HepG2 (cell line): ENCODE measurements around the gene HELB. TPM values are rescaled to one million over a fixed set of nuclear protein-coding genes. Genes with fewer than 3 reads are reported as not detected.

Experiments used
- DPF2 ChIP-seq: sonication (generic); formaldehyde crosslinking; IDR thresholded peaks from 2 replicates; pipeline ENCODE4 v1.4.0; 2020; ENCODE audit warnings: mild to moderate bottlenecking, low read depth, missing genetic modification reagents, borderline replicate concordance
- GABPA ChIP-seq, 2 experiments: IDR thresholded peaks; 2 replicates each; pipeline ENCODE4 v1.6.1; 2011 to 2016; ENCODE audit warnings: low read depth in 2 of 2, low read length in 1 of 2, missing biosample characterization in 1 of 2, missing genetic modification characterization in 1 of 2
- HDAC1 ChIP-seq: sonication (generic); formaldehyde crosslinking; IDR thresholded peaks from 2 replicates; pipeline ENCODE4 v1.5.1; 2020; ENCODE audit warnings: mild to moderate bottlenecking, missing genetic modification reagents
- KAT2B ChIP-seq: fragments of 150-350 bp; IDR thresholded peaks from 2 replicates; pipeline ENCODE4 v1.6.1; 2014; ENCODE audit warnings: low read depth, low read length, borderline replicate concordance
- MYC ChIP-seq: sonication (generic); formaldehyde crosslinking; IDR thresholded peaks from 2 replicates; pipeline ENCODE4 v1.9.0; 2021; ENCODE audit warnings: missing genetic modification reagents, borderline replicate concordance
- NBN ChIP-seq: fragments of 450-650 bp; conservative IDR thresholded peaks from 2 replicates; pipeline ENCODE4 v1.6.1; 2017
- NCOA5 ChIP-seq: sonication (generic); formaldehyde crosslinking; IDR thresholded peaks from 2 replicates; pipeline ENCODE4 v1.4.0; 2020; ENCODE audit warnings: missing genetic modification reagents
- PHF20 ChIP-seq: sonication (generic); formaldehyde crosslinking; IDR thresholded peaks from 2 replicates; pipeline ENCODE4 v1.5.0; 2020; ENCODE audit warnings: mild to moderate bottlenecking, missing genetic modification reagents
- RBM39 ChIP-seq: fragments of 200-400 bp; formaldehyde crosslinking; IDR thresholded peaks from one replicate; pipeline ENCODE4 v1.6.1; 2018; ENCODE audit warnings: antibody characterized with exemption, mild to moderate bottlenecking, low read depth, low read length; ENCODE audit not compliant: poor library complexity, severe bottlenecking
- REXO4 ChIP-seq: sonication (generic); formaldehyde crosslinking; IDR thresholded peaks from 2 replicates; pipeline ENCODE4 v1.8.0; 2022; ENCODE audit warnings: missing genetic modification reagents, mild to moderate bottlenecking, borderline replicate concordance
- SIN3B ChIP-seq: fragments of 150-350 bp; IDR thresholded peaks from 2 replicates; pipeline ENCODE4 v1.6.1; 2014; ENCODE audit warnings: low read length
- SNAPC2 ChIP-seq: sonication (generic); formaldehyde crosslinking; IDR thresholded peaks from 2 replicates; pipeline ENCODE4 v1.8.1; 2022; ENCODE audit warnings: mild to moderate bottlenecking, missing genetic modification reagents
- ZBTB21 ChIP-seq: sonication (generic); formaldehyde crosslinking; IDR thresholded peaks from 2 replicates; pipeline ENCODE4 v1.4.0; 2020; ENCODE audit warnings: missing genetic modification reagents
- ZBTB33 ChIP-seq: sonication (generic); formaldehyde crosslinking; IDR thresholded peaks from 2 replicates; pipeline ENCODE4 v1.4.0; 2020; ENCODE audit warnings: missing genetic modification reagents
- ZNF264 ChIP-seq: sonication (generic); formaldehyde crosslinking; IDR thresholded peaks from 2 replicates; pipeline ENCODE4 v1.4.0; 2020; ENCODE audit warnings: missing genetic modification reagents
- ZNF280D ChIP-seq: sonication (generic); formaldehyde crosslinking; IDR thresholded peaks from 2 replicates; pipeline ENCODE4 v1.5.1; 2020; ENCODE audit warnings: mild to moderate bottlenecking, missing genetic modification reagents
- ZNF333 ChIP-seq: sonication (generic); formaldehyde crosslinking; IDR thresholded peaks from 2 replicates; pipeline ENCODE4 v1.4.0; 2020; ENCODE audit warnings: mild to moderate bottlenecking, missing genetic modification reagents, borderline replicate concordance
- ZNF354B ChIP-seq: sonication (generic); formaldehyde crosslinking; IDR thresholded peaks from 2 replicates; pipeline ENCODE4 v1.8.0; 2022; ENCODE audit warnings: mild to moderate bottlenecking, missing genetic modification reagents
- ZNF430 ChIP-seq: sonication (generic); formaldehyde crosslinking; IDR thresholded peaks from 2 replicates; pipeline ENCODE4 v1.9.0; 2021; ENCODE audit warnings: mild to moderate bottlenecking, missing genetic modification reagents
- ZNF607 ChIP-seq: sonication (generic); formaldehyde crosslinking; IDR thresholded peaks from 2 replicates; pipeline ENCODE4 v1.5.1; 2020; ENCODE audit warnings: missing genetic modification reagents, mild to moderate bottlenecking, borderline replicate concordance
- ZNF879 ChIP-seq: sonication (generic); formaldehyde crosslinking; IDR thresholded peaks from 2 replicates; pipeline ENCODE4 v1.8.1; 2023; ENCODE audit warnings: missing genetic modification reagents
- ZSCAN29 ChIP-seq: sonication (generic); formaldehyde crosslinking; conservative IDR thresholded peaks from 2 replicates; pipeline ENCODE4 v1.4.0; 2020; ENCODE audit warnings: mild to moderate bottlenecking, missing genetic modification reagents
- polyA plus RNA-seq, 8 experiments: library from polyadenylated mRNA; depleted of rRNA in 3 of 8; stranded (reverse) in 7 of 8; unstranded in 1 of 8; fragments of >200 nt; fragmentation: Illumina TruSeq in 4 of 8; extraction: Trizol in 4 of 8; gene quantifications; 2 replicates each; pipeline versions ENCODE4 v1.2.1 to v1.2.3, GENCODE V29; 2011 to 2016; ENCODE audit warnings: low read depth in 4 of 8, missing spikeins in 1 of 8, mixed read lengths in 1 of 8; ENCODE audit not compliant: insufficient read depth in 1 of 8
- total RNA-seq, 5 experiments: library from RNA; depleted of rRNA; stranded (reverse); fragments of >200 nt; fragmentation: Illumina TruSeq; extraction: Trizol; gene quantifications; 2 replicates each; pipeline ENCODE4 v1.2.3, GENCODE V29; 2016; ENCODE audit warnings: low read depth in 1 of 5
- TF ChIP-seq, protein P1 (sequence below), 2 experiments: sonication (generic) in 1 of 2; formaldehyde crosslinking in 1 of 2; IDR thresholded peaks; 2 replicates each; pipeline versions ENCODE4 v1.4.0 to v1.6.1; 2018 to 2020; ENCODE audit warnings: missing genetic modification reagents in 2 of 2, borderline replicate concordance in 1 of 2, low read depth in 1 of 2, mild to moderate bottlenecking in 1 of 2, missing biosample characterization in 1 of 2

The HELB gene
- total and polyA plus RNA-seq, 2 of the 13 experiments (the other 11 are each of a cell fraction or from before 2014, with no cell fraction given), result 1.7 to 3.7 TPM

GRCh38 chr12:66301944-66302826 lies at the start of gene HELB (continued):
- TF ChIP-seq, protein P1, sequence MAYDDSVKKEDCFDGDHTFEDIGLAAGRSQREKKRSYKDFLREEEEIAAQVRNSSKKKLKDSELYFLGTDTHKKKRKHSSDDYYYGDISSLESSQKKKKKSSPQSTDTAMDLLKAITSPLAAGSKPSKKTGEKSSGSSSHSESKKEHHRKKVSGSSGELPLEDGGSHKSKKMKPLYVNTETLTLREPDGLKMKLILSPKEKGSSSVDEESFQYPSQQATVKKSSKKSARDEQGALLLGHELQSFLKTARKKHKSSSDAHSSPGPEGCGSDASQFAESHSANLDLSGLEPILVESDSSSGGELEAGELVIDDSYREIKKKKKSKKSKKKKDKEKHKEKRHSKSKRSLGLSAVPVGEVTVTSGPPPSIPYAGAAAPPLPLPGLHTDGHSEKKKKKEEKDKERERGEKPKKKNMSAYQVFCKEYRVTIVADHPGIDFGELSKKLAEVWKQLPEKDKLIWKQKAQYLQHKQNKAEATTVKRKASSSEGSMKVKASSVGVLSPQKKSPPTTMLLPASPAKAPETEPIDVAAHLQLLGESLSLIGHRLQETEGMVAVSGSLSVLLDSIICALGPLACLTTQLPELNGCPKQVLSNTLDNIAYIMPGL (CRISPR knock-in tag; IDR thresholded peaks at IDR 0.05; ENCODE audit: borderline replicate concordance in 1 of 2, low read depth in 1 of 2), result peak; percentile 63; a peak in 3 of 4 replicates
- TF ChIP-seq ZBTB21 (CRISPR knock-in tag), result no peak
- TF ChIP-seq ZNF430 (CRISPR knock-in tag), result peak; percentile 82
- no peak for TF ChIP-seq RBM39
- TF ChIP-seq ZNF879, result no peak
- no peak for TF ChIP-seq ZNF354B (CRISPR knock-in tag)
- peak; percentile 83 for TF ChIP-seq PHF20
- TF ChIP-seq REXO4 (CRISPR knock-in tag), result no peak
- TF ChIP-seq ZNF607 (CRISPR knock-in tag), result no peak
- peak; percentile 41; the same call in 1 of the 2 replicates for TF ChIP-seq HDAC1 (CRISPR knock-in tag)
- 0 out of 2 replicates have a peak, but pooled peaks have one; percentile 46 for TF ChIP-seq ZNF264 (CRISPR knock-in tag)
- TF ChIP-seq KAT2B, result no peak
- TF ChIP-seq SNAPC2 (CRISPR knock-in tag), result no peak
- TF ChIP-seq ZBTB33 (CRISPR knock-in tag), result no peak
- no peak for TF ChIP-seq ZNF333 (CRISPR knock-in tag)
- 0 out of 2 replicates have a peak, but pooled peaks have one; percentile 9 for TF ChIP-seq GABPA (IDR thresholded peaks at IDR 0.05; ENCODE audit: low read depth, low read length)
- peak; percentile 81 for TF ChIP-seq GABPA (CRISPR knock-in tag; IDR thresholded peaks at IDR 0.05; ENCODE audit: low read depth)
- TF ChIP-seq NBN, result no peak
- TF ChIP-seq SIN3B, result no peak
- TF ChIP-seq ZSCAN29 (CRISPR knock-in tag), result 0 out of 2 replicates have a peak, but pooled peaks have one; percentile 41
- peak; percentile 58; the same call in 1 of the 2 replicates for TF ChIP-seq ZNF280D (CRISPR knock-in tag)
- peak; percentile 81 for TF ChIP-seq MYC
- TF ChIP-seq NCOA5 (CRISPR knock-in tag), result no peak
- no peak for TF ChIP-seq DPF2
